OCI-LY3 (cell line): ENCODE results near the gene CDX1.

Experiments
- H2AFZ ChIP-seq: fragments of 200-600, 300-600 bp; shearing (Covaris generic); 2 replicates; pipeline ENCODE4 v1.6.0; 2014; ENCODE audit warnings: antibody characterized with exemption, low read depth, low read length
- H3K27ac ChIP-seq: fragments of 200-600, 300-600 bp; sonication (generic); 2 replicates; pipeline ENCODE4 v1.5.1; 2014; ENCODE audit warnings: mild to moderate bottlenecking, low read length, moderate library complexity, mixed read lengths
- H3K27me3 ChIP-seq: fragments of 200-600, 300-600 bp; sonication (generic); 2 replicates; pipeline ENCODE4 v1.6.1; 2014; ENCODE audit warnings: low read depth, low read length, mixed read lengths
- H3K36me3 ChIP-seq: fragments of 200-600, 300-600 bp; sonication (generic); replicated peaks from 2 replicates; pipeline ENCODE3; 2014; ENCODE audit warnings: low read depth, low read length, mixed read lengths
- H3K4me1 ChIP-seq: fragments of 300-600, 200-600 bp; sonication (generic); 2 replicates; pipeline ENCODE4 v1.6.1; 2014; ENCODE audit warnings: low read length, mixed read lengths
- H3K4me2 ChIP-seq: fragments of 200-600, 300-600 bp; sonication (generic); 2 replicates; pipeline ENCODE4 v1.6.1; 2014; ENCODE audit warnings: low read length, mixed read lengths
- H3K4me3 ChIP-seq: fragments of 300-600, 200-600 bp; sonication (generic); 2 replicates; pipeline ENCODE4 v1.5.1; 2014; ENCODE audit warnings: antibody characterized with exemption, mild to moderate bottlenecking, low read length, moderate library complexity
- H3K79me2 ChIP-seq: fragments of 300-600, 200-600 bp; shearing (Covaris generic); 2 replicates; pipeline ENCODE4 v1.6.1; 2014; ENCODE audit warnings: mild to moderate bottlenecking, low read length, mixed read lengths
- H3K9ac ChIP-seq: fragments of 300-600, 200-600 bp; shearing (Covaris generic); 2 replicates; pipeline ENCODE4 v1.6.0; 2014; ENCODE audit warnings: mild to moderate bottlenecking, low read length, moderate library complexity
- H3K9me3 ChIP-seq: fragments of 200-600, 300-600 bp; shearing (Covaris generic); 2 replicates; pipeline ENCODE4 v1.6.1; 2014; ENCODE audit warnings: low read length, mixed read lengths; ENCODE audit not compliant: insufficient read depth
- H4K20me1 ChIP-seq: fragments of 200-600, 300-600 bp; sonication (generic); 2 replicates; pipeline ENCODE4 v1.6.1; 2016; ENCODE audit warnings: low read length, mixed read lengths; ENCODE audit not compliant: insufficient read depth
- EZH2phosphoT487 ChIP-seq: fragments of 200-600 bp; shearing (Covaris generic); IDR thresholded peaks from 2 replicates; pipeline ENCODE4 v1.6.1; 2018; ENCODE audit warnings: antibody characterized with exemption, mixed run types, low read depth
- TF ChIP-seq, protein P1 (sequence below): fragments of 200-600, 300-600 bp; sonication (generic); IDR thresholded peaks from 2 replicates; pipeline ENCODE4 v1.5.1; 2014; ENCODE audit warnings: antibody characterized with exemption, low read length, low read depth

The CDX1 gene

DNA sequence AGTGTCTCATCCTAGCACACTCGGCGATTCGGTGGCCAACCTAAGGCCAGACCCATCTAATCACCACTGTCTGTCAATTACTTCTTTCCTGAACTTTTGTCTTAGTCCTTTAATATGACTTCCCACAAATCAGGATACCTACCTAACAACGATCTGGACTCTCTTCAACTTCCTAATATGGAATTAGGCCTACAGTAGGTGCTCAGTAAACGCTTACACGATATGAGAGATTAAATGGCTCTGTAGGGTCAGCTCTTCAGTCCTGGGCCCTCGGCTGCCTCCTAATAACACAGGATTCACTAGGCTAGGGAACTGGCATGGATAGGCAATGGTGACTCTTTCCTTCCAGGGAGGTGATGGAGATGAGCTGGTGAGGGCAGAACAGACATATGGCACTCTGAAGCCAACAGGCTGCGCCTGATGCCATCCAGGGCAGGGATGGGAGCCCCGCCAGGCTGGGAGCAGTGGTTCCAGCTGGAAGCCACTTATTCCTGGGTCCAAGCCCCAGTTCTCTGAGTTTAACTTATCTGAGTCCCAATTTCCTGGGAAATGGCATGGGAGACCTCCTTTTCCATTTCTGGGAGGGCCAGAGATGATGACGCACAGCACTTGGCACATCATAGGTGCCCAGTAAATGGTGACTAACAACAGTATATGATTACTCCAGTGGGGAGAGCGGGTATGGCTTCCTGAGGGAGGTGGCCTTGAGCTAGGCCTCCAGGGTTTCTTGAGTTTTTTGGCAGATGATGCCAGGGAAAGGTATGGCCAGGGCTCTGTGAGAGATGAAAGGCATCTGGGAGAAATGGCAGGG is 18.3 kb upstream of the CDX1 start:
- H2AFZ ChIP-seq: no peak overlapping the region
- H3K27me3 ChIP-seq: no peaks in the 10 kb centered on the region
- TF ChIP-seq, protein P1, sequence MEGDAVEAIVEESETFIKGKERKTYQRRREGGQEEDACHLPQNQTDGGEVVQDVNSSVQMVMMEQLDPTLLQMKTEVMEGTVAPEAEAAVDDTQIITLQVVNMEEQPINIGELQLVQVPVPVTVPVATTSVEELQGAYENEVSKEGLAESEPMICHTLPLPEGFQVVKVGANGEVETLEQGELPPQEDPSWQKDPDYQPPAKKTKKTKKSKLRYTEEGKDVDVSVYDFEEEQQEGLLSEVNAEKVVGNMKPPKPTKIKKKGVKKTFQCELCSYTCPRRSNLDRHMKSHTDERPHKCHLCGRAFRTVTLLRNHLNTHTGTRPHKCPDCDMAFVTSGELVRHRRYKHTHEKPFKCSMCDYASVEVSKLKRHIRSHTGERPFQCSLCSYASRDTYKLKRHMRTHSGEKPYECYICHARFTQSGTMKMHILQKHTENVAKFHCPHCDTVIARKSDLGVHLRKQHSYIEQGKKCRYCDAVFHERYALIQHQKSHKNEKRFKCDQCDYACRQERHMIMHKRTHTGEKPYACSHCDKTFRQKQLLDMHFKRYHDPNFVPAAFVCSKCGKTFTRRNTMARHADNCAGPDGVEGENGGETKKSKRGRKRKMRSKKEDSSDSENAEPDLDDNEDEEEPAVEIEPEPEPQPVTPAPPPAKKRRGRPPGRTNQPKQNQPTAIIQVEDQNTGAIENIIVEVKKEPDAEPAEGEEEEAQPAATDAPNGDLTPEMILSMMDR: no peak
- no peak for TF ChIP-seq EZH2phosphoT487
- no peak overlapping the region for H3K27ac ChIP-seq
- H3K4me1 ChIP-seq: no peaks in the 10 kb centered on the region
- no peak overlapping the region for H3K4me3 ChIP-seq
- H3K9ac ChIP-seq: no peak overlapping the region
- H3K4me2 ChIP-seq: no peak overlapping the region
- no peaks in the 10 kb centered on the region for H3K9me3 ChIP-seq
- H4K20me1 ChIP-seq: no peaks in the 10 kb centered on the region
- H3K79me2 ChIP-seq: no peaks in the 10 kb centered on the region
- H3K36me3 ChIP-seq: no peaks in the 10 kb centered on the region

- H3K79me2 ChIP-seq: no peaks in the 10 kb centered on the region
- no peak overlapping the region for H3K4me3 ChIP-seq
- no peak overlapping the region for H3K4me2 ChIP-seq
- no peak overlapping the region for H3K9ac ChIP-seq
- H4K20me1 ChIP-seq: no peaks in the 10 kb centered on the region
- H3K27me3 ChIP-seq: no peaks in the 10 kb centered on the region
- no peak overlapping the region for H2AFZ ChIP-seq
- H3K4me1 ChIP-seq: no peaks in the 10 kb centered on the region; the same call in 1 of the 2 replicates
- H3K36me3 ChIP-seq: no peaks in the 10 kb centered on the region
- no peaks in the 10 kb centered on the region for H3K9me3 ChIP-seq
- TF ChIP-seq EZH2phosphoT487: no peak
- TF ChIP-seq, protein P1: no peak
- no peak overlapping the region for H3K27ac ChIP-seq
Observed at GRCh38 chr5:150149618-150150017, 17.0 kb upstream of the CDX1 start.

DNA sequence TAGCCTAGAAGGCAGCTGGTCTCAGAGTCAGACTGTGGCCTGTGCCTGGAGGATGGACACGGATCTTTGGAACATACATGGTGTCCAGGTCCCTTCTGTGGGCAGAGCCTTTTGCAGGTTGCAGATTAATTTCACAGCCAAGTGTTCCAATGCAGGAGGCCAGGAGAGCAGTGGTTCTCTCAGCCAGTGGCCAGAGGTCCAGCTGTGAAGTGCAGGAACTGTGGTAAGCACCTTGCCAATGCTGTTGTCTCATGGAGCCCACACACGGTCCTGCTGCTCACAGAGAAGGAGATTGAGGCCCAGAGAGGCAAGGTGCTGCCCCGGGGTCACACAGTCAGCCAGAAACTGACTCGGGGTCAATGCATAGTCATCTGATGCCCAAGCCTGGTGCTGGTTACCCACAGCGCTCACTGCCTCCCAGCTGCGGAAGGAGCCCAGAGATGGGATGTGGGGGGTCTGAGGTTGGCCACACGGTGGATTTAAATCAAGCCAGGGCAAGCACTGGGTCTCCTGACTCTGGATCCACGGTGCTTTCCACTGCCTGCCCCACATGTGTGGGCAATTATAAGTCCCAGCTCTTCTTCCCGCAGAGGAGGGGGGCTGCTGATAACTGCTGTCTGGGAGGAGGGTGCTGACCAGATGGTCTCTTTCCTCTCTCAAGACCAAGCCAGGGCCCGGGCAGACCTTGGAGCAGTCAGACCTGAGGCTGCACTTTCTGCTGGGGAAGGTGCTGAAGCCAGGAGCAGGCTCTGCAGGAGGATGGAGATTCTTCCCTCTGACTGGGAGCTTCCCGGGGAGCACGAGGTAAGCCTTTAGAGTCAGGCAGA is 13.7 kb upstream of the CDX1 start:
- Histone ChIP-seq H3K79me2 (no peaks in the 10 kb centered on the region), H3K4me3 (no peak overlapping the region), H2AFZ (no peak overlapping the region), H3K9ac (no peak overlapping the region), H3K27me3 (no peaks in the 10 kb centered on the region), H3K27ac (no peak overlapping the region), H3K9me3 (no peaks in the 10 kb centered on the region), H3K4me2 (no peak overlapping the region), H3K4me1 (peaks cover 7% of the 10 kb centered on the region), H3K36me3 (no peaks in the 10 kb centered on the region), H4K20me1 (no peaks in the 10 kb centered on the region)
- no peak for TF ChIP-seq EZH2phosphoT487
- TF ChIP-seq, protein P1: no peak

- TF ChIP-seq, protein P1: no peak
- no peak for TF ChIP-seq EZH2phosphoT487
- Histone ChIP-seq H3K9ac (no peak overlapping the region), H3K4me3 (no peak overlapping the region), H2AFZ (no peak overlapping the region), H3K27ac (no peak overlapping the region), H3K9me3 (no peaks in the 10 kb centered on the region), H3K79me2 (no peaks in the 10 kb centered on the region), H4K20me1 (no peaks in the 10 kb centered on the region), H3K4me2 (no peak overlapping the region), H3K4me1 (peaks cover 7% of the 10 kb centered on the region), H3K27me3 (no peaks in the 10 kb centered on the region), H3K36me3 (no peaks in the 10 kb centered on the region)
Observed at GRCh38 chr5:150153483-150153882, 13.1 kb upstream of the CDX1 start.
